Suppressor macrophage treated with lipopolysaccharide for 4 hours (primary cell): ENCODE results near the gene LGALS3BP.
A peak's percentile ranks its signal among the peaks of the same experiment; 100 is the strongest.
"Not testable (repeated sequence)": the region's sequence is repeated elsewhere in the genome, so short reads cannot be mapped to it uniquely, and the experiment has no call there.

ENCODE experiments used
- DNase-seq: peaks from one replicate; pipeline ENCODE4 v3.0.0-alpha.2; 2020

LGALS3BP gene

DNA sequence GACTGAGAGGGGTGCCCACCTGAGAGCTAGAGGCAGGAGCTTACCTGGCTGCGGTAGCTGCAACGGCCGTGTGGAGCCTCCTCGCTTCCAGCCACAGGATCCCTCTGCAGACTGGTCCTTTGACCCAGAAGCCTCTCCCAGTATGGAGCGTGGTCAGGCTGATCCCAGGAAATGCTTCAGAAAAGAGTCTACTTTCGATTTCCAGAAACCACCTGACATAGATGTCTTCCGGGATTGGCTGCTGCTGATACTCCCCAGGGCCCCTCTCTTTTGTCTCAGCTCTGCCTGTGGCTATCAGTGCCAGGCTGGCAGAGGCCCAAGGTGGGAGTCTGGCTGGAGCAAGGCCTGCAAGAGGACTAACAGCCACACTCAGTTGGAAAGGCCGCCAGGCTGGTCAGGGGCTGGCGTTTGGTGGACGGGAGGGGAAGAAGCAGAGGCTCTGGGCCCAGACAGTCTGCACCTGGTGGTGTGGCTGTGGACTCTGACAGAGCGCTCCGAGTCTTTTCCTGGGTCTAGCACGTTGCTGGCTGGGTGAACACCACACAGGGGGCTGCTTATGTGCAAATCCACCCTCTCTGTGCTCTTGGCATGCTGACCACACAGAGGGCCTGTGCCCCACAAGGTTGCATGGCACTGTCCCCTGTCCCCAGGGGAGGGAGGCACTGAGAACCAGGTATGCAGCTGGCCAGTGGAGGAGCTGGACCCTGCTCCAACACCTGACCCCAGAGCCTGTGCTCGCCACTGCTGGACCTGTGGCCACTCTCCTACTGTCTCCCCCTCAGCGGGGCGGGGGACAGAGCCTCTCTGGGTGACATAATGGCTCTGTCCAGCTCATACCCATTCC lies at the start of gene LGALS3BP:
TSS of gene LGALS3BP (minus strand) at position 144 of the 844 bp plus-strand sequence. CDS start 2,732 bp downstream, outside the sequence.
- DNase-seq: peak; percentile 65

DNA sequence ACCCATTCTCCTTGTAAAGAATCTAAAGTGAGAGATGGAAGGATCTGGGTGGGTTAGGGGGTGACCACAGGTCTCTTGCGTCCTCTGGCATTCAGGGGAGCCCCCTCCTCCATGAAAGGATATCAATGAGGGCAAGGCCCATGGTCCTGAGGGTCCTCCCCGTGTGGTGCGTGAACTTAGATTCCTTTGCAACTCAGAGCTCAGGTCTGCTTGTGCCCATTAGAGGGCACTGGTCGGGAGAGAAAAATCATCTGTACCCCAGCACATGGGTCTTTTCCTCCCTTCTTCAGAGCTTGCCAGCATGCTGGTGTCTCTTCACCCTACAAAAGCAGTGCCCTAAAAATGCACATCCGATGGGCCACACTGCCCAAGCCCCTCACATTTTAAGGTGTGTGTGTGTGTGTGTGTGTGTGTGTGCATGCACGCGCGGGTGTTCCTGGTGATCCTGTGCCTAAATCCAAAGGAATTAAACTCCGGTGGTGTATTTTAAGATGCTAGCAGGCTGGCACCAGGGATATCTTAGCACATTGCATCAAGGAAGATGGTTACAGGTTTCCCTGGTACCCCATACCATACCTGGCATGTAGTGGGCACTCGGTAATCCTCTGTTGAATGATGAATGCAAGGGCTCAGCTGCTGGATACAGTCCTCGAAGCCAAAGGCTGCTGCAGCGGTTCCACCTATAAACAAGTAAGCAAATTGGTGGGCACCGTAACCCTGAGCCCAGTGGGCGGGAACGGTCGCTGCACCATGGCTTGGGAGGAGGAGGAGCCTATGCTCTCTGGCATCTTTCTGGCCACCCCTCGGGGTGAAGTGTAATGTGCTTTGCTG lies 49.0 kb upstream of the LGALS3BP start:
- no peak for DNase-seq

DNA sequence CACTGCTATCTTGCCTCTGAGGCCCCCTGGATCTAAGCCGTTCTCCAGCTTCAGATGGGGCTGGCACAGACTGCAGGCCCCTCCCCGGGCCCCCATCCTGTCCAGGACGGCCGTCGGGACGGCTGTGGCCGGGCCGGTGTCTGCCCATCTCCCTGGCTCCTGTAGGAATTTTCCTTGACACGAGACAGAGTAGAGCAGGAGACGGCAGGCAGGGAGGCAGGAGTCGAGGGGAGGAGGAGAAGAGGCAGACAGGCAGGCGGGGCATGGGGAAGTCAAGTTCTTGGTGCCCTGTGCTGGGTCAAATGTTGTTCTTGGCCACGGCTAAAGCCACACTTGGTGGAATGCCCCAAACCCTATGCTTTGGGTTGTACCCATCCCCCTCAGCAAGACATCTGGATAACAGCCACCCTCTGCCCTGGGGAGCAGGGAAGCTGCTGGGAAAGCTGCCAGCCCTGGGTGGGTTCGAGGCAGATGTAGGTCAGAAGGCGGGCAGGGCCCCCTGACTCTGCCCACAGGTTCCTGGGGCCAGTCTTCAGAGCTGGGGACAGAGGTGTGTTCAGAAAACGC lies 48.3 kb upstream of the LGALS3BP start:
- DNase-seq: no peak

GRCh38 chr17:79027274-79027924 lies 47.7 kb upstream of the LGALS3BP start:
- no peak for DNase-seq

- no peak for DNase-seq
Observed at GRCh38 chr17:79026376-79027273, 46.9 kb upstream of the LGALS3BP start.

DNA sequence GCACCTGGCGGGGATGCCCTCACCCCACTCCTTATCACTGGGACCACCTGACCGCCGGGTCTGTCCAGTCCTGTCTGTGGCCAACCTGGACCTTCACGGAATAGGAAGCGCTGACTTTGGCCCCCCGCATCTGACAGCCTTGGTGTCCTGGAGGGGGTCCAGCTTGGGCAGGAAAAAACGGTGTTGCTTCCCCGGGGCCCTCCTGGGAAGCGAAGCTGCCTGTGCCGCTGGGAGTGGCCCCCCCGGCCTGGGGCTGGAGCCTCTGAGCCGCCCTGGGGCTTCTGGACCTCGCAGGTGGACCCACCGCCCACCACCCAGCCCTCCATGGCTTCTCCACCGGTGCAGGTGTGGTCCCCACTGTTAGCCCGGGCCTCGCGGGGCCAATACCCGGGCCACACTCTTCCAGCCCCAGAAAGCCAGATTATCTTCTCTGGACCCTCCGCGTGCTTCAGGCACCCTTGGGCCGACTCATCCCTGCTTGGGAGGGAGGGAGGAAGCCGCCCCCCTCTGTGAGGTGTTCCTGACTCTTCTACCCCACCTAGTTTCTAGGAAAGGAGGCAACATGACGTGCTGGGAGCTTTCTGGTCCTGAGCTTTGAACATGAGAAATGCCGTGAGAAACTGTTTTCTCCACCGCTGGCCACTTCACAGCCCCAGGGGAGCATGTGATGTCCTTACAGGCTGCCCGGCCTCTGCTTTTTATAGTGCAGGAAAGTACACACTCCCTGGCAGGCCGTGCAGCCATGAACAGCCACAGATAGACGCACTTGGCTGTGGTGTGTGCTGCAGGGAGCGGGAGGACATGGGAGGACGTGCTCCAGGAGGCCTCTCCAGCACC lies 45.4 kb upstream of the LGALS3BP start:
- no peak for DNase-seq

DNA sequence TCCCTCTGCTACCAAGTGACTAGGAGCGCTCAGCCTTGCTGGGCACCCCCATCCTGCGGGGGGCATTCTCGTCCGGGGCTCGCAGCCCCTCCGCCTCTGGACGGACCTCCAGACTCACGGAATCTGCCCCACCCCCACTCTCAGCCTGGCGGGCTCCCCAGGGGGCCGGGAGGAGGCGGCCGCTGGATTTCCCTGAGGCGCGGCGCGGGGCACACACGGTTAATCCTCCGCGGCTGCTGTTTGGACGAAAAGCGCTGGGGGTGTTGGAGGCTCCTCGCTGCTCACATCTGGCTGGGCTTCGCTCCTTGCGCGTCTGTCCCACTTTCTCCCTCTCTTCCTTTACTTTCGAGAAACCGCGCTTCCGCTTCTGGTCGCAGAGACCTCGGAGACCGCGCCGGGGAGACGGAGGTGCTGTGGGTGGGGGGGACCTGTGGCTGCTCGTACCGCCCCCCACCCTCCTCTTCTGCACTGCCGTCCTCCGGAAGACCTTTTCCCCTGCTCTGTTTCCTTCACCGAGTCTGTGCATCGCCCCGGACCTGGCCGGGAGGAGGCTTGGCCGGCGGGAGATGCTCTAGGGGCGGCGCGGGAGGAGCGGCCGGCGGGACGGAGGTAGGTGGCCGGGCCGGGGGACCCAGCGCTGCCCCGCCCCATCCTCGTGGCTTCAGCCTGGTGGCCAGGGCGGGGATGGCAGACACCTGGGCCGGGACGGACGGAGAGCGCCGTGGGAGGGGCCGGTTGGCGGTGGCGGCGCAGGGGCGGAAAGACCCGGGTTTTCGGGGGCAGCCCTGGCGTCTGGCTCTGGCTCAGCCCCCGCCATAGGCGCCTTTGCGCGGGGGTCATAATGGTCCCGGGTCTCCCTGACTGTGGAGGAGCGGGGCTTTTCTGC lies 44.4 kb upstream of the LGALS3BP start, which contains the start of gene C1QTNF1:
TSS of gene C1QTNF1 (plus strand) at position 284 of the 886 bp plus-strand sequence. CDS start 19,800 bp downstream, outside the sequence.
- DNase-seq: peak; percentile 55

- no peak for DNase-seq
Observed at GRCh38 chr17:79023180-79023705, 43.5 kb upstream of the LGALS3BP start.

GRCh38 chr17:79022507-79022991 lies 42.8 kb upstream of the LGALS3BP start:
- no peak for DNase-seq

GRCh38 chr17:79021929-79022328 lies 42.2 kb upstream of the LGALS3BP start:
- not testable (repeated sequence) for DNase-seq

DNA sequence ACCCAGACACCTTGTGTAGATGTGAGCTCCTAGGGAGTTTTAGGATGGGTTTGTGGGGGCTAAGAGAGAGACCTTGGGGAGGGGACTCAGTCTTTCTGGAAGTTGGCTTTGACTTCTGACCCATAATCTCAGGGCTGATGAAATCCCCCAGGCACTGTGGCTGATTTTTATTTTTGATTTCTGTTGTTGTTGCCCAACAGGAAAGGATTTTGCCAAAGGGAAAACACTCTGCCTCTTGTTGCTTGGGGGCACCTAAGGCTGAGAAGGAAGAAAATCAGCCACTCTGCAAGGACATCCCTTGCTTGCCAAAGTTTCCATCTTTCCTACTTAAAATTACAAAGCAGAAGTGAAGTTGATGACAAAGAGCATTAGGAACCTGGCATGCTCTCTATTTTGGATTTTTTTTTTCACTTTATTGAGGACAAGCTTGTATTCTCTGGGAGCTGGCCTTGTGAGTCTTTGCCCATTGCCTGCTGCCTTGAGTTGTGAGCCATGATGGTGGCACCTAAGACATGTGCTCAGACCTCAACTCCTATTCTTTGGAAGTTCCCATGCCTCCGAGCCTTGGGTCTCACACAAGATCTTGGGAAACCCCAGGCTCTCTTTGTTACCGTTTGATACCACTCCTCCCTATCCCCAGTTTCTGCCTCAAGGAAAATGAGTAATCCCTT lies 41.0 kb upstream of the LGALS3BP start:
- DNase-seq: peak; percentile 23

DNA sequence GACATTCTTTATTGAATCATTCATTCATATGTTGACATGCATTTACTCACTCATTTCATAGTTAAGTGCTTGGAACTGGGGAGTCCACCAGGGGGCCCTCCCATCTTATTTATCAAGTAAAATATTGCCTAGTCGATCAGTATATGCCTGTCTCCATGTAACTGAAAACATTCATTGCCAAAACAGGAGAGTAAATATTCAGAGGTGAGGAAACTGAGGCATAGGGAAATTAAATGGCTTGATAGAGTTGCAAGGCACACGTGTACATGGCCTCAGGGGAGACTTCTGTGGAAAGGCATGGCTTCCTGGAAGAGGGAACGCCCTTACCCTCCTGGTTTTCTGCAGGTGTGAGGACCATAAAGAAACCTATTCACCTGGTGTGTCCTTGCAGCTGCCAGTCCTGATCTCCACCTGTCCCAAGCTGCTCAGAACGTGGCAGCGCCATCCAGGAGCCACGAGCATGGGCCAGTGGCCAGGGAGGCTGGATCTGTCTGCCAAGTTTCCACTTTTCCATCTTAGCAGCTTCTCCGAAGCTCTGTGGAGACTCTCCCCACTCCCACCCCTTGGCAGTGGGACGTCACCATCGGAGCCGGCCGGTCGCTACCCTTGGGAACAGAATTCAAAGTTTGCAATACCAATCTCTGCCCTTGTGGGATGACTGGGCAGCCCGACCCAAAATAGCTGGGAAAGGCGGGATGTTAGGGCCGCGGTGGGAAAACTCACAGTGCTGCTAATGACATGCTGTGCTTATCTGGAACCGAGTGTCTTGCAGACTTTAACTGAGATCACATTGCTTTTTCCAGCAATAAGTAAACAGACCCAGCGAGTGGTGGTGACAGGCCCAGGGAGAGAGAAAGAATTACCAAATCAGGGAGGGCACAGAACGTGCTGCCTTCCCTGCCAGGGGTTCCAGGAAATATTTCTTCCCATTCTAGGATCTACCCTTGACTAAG lies 40.2 kb upstream of the LGALS3BP start:
- DNase-seq: peak; percentile 86

- no peak for DNase-seq
Observed at GRCh38 chr17:79019261-79019631, 39.5 kb upstream of the LGALS3BP start.

- no peak for DNase-seq
Observed at GRCh38 chr17:79018370-79018695, 38.6 kb upstream of the LGALS3BP start.

DNA sequence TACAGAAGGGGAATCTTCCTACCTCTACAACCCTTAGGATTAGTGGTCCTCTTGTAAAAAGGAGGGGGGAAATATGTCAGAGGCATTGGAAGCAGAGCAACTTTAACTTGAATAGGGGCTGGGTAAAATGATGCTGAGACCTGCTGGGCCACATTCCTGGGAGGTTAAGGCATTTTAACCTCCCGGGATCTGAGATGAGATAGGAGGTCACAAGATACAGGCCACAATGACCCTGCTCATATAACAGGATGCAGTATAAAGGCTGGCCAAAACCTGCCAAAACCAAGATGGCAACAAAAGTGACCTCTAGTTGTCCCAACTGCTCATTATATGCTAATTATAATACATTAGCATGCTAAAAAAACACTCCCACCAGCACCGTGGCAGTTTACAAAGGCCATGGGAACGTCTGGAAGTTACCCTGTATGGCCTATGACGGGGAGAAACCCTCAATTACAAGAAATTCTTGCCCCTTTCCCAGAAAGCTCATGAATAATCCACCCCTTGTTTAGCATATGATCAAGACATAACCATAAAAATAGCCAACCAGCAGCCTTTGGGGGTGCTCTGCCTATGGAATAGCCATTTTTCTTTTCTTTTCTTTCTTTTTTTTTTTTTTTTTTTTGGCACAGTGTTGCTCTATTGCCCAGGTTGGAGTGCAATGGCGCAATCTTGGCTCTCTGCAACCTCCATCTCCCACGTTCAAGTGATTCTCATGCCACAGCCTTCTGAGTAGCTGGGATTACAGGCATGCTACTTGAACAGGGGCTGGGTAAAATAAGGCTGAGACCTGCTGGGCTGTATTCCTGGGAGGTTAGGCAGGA lies 38.0 kb upstream of the LGALS3BP start:
- no peak for DNase-seq

DNA sequence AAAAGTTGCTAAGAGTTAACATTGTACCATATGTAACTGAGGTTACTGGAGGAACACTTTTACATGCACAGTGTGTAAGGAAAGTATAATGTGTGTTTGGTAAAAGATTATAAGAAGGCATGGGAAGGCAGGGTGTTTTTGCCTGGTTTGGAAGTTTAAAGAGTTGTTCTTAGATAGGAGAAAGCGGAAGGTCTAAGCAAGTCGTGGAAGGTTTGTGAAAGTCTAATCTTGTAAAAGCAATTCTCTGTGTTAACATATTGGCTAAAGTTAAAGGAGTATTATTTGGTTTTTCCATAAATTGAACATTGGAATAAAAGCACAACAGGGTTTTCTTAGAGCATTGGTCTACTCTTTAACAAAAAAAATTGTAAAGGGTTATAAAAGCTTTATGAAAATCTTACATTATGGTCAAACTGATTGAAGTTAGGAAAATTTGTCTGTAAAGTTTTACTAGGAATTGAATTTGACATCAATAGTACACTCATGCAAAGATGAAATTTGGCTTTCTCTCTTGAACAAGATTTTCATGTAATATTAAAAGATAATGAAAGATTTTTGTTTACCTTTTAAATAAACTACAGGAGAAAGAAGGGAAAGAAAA lies 34.5 kb upstream of the LGALS3BP start:
- DNase-seq: no peak
